ENCODE measurements around the gene FOXP1. TPM values are rescaled to one million over a fixed set of nuclear protein-coding genes. Genes with fewer than 3 reads are reported as not detected.

FOXP1 gene
- total and polyA plus RNA-seq, 2 of the 8 experiments (the other 6 are each of a cell fraction or from before 2014, with no cell fraction given): 13.9 to 25.4 TPM

DNA sequence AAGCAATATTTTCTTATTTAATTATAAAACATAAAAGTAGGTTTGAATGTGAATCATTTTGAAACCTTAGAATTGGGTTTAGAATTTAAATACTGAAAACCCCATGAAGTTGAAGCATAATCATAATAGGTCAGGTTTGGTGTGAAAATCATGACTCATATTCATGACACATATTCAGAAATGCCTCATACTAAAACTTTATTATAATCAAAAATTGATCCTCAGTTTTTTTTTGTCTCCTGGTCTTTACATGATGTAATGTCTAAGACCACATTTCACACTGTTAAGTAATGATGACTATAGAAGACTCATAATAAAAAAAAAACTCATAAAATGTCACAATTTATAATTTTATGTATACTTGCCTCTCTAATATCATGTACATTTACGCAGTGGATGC lies 190.4 kb downstream of the FOXP1 start:
- H2BK120ac ChIP-seq (replicated peaks; ENCODE audit: low read depth, low read length): no peak overlapping the region
- H2AK5ac ChIP-seq (ENCODE audit: low read depth, low read length): no peak overlapping the region
- no peak overlapping the region for H4K8ac ChIP-seq (ENCODE audit: extremely low read depth, insufficient read depth, low read length)
- peaks cover 0 to 13% (median 7%) of the 10 kb centered on the region in 4 experiments; a peak in 4 of 7 replicates for H3K4me1 ChIP-seq (replicated peaks in 1 of 4; ENCODE audit: control insufficient read depth in 3 of 4, insufficient read depth in 4 of 4, low read length in 3 of 4)
- H3K4me3 ChIP-seq (ENCODE audit: extremely low read depth in 1 of 4, insufficient read depth in 2 of 4, low read depth in 3 of 4, low read length in 4 of 4): no peak overlapping the region
- no peak overlapping the region for H3K9ac ChIP-seq (replicated peaks in 1 of 4; ENCODE audit: extremely low read depth in 1 of 4, low read depth in 3 of 4, low read length in 3 of 4)
- H3K79me2 ChIP-seq (ENCODE audit: control insufficient read depth in 1 of 2, insufficient read depth in 2 of 2, low read length in 2 of 2): no peaks in the 10 kb centered on the region
- H4K5ac ChIP-seq (ENCODE audit: insufficient read length, low read depth, low read length): no peak overlapping the region
- TF ChIP-seq EP300 (IDR thresholded peaks at IDR 0.05; ENCODE audit: borderline replicate concordance in 1 of 2, low read depth in 2 of 2, low read length in 2 of 2) (no peak), NANOG (IDR thresholded peaks at IDR 0.05; ENCODE audit: insufficient read depth, low read depth, low read length, poor library complexity, severe bottlenecking) (no peak), EGR1 (IDR thresholded peaks at IDR 0.05; ENCODE audit: borderline replicate concordance, low read depth, low read length) (no peak), ZNF274 (IDR thresholded peaks at IDR 0.05; ENCODE audit: borderline replicate concordance, extremely low read depth, low read length) (no peak), TAF1 (IDR thresholded peaks at IDR 0.05; ENCODE audit: low read depth, low read length) (no peak), SP1 (IDR thresholded peaks at IDR 0.05; ENCODE audit: low read depth, low read length) (no peak), TCF12 (IDR thresholded peaks at IDR 0.05; ENCODE audit: low read depth, low read length) (no peak), JUND (IDR thresholded peaks at IDR 0.05; ENCODE audit: low read length) (no peak), GABPA (IDR thresholded peaks at IDR 0.05; ENCODE audit: borderline replicate concordance, insufficient read depth, low read length) (no peak), SIRT6 (IDR thresholded peaks at IDR 0.05; ENCODE audit: low read length) (no peak), E2F6 (IDR thresholded peaks at IDR 0.05) (no peak), EZH2 (IDR thresholded peaks at IDR 0.05; ENCODE audit: low read depth, low read length, severe bottlenecking) (no peak)
- no peaks in the 10 kb centered on the region for H3K79me1 ChIP-seq (ENCODE audit: low read depth, low read length)
- CTCF ChIA-PET (ENCODE audit: partially characterized antibody): no interaction called here
- no peak overlapping the region for H3K27ac ChIP-seq (ENCODE audit: low read depth, low read length)
- no peak overlapping the region for H3K23ac ChIP-seq (ENCODE audit: insufficient read length)
- H4K91ac ChIP-seq (replicated peaks; ENCODE audit: insufficient read length, low read length): no peak overlapping the region
- H3K14ac ChIP-seq (ENCODE audit: insufficient read length): no peak overlapping the region
- no peak overlapping the region for H2AFZ ChIP-seq (ENCODE audit: low read length)
- POLR2A ChIA-PET (ENCODE audit: partially characterized antibody): no interaction called here
- no peak overlapping the region for H3K18ac ChIP-seq (ENCODE audit: extremely low read depth, low read length)
- no peaks in the 10 kb centered on the region for H3K23me2 ChIP-seq (ENCODE audit: low read depth, low read length)
- FAIRE-seq (no peak), DNase-seq (ENCODE audit: low read depth in 1 of 2, low spot score in 2 of 2) (no peak)
- no peak overlapping the region for H3K56ac ChIP-seq (replicated peaks; ENCODE audit: insufficient read length, low read depth, low read length)
- WGBS, 2 experiments (ENCODE audit: extremely low coverage in 1 of 2, insufficient coverage in 1 of 2, insufficient read length in 1 of 2, insufficient replicate concordance in 2 of 2, low coverage in 1 of 2, low lambda C conversion rate in 2 of 2, missing lambda C conversion rate in 1 of 2): 95% methylated on average over 1 of the region's 1 CpG; no CpG with 5 or more reads in 1 of the 2 experiments
- no peak overlapping the region for H2BK20ac ChIP-seq (ENCODE audit: low read length)
- H3K9me3 ChIP-seq (ENCODE audit: insufficient read depth in 2 of 2, low read depth in 1 of 2, low read length in 1 of 2): no peaks in the 10 kb centered on the region
- H3K4me2 ChIP-seq (ENCODE audit: insufficient read depth in 1 of 2, low read depth in 2 of 2, low read length in 2 of 2): no peak overlapping the region
- no peaks in the 10 kb centered on the region for H4K20me1 ChIP-seq (replicated peaks in 1 of 2; ENCODE audit: control insufficient read depth in 1 of 2, insufficient read depth in 2 of 2, low read length in 2 of 2)
- H3K4ac ChIP-seq (replicated peaks; ENCODE audit: insufficient read length, low read depth, low read length): no peak overlapping the region
- no peaks in the 10 kb centered on the region for H3K36me3 ChIP-seq (ENCODE audit: control insufficient read depth in 2 of 4, insufficient read depth in 4 of 4, low read length in 3 of 4)
- no peaks in the 10 kb centered on the region for H3K27me3 ChIP-seq (replicated peaks in 1 of 4; ENCODE audit: control insufficient read depth in 3 of 4, extremely low read depth in 1 of 4, insufficient read depth in 3 of 4, low read length in 3 of 4)
- no peak overlapping the region for H2BK5ac ChIP-seq (ENCODE audit: low read depth, low read length)
- no peak overlapping the region for H2BK12ac ChIP-seq (ENCODE audit: low read depth, low read length)
- H2BK15ac ChIP-seq (ENCODE audit: low read length): no peak overlapping the region

Data from H1 (cell line).